GM21390 (cell line): ENCODE results near the gene NOLC1.
A peak's percentile ranks its signal among the peaks of the same experiment; 100 is the strongest.

Experiments used
- ATAC-seq: cut with Tn5 transposase; IDR thresholded peaks from one replicate; pipeline ENCODE4 v1.9.1; 2021; ENCODE audit not compliant: unreplicated experiment

NOLC1 gene

DNA sequence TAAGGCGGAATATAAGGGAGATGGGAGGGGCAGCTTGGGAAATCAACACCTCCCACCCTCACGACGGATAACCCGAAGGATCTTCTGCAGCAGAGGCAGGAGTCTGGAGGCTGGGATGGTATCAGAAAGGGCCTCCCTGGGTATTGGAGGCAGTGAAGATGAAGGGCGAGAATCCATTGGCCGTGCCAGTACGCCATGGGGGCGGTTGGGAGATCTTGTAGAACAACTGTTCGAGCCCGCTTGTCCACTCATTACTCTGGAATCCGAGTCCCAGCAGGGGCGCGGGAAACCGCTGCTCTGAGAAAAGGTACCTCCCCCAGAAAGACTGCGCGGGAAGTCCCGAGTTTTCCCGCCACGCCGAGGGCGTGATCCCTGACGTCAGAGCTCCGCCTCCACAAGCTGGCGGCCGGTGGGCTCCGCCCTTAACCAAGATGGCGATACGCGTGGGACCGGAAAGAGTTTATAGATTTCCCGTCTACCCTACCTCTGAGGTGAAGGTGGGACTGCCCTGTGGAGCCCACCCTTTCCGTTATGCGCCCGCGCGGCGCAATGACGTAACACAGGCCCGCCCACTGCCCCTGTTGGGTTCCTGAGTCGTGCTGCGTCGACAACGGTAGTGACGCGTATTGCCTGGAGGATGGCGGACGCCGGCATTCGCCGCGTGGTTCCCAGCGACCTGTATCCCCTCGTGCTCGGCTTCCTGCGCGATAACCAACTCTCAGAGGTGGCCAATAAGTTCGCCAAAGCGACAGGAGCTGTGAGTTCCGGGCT lies at the start of gene NOLC1:
TSS of gene NOLC1 (plus strand) at position 616 of the 771 bp plus-strand sequence. CDS start at position 638, 22 bp downstream.
- ATAC-seq, result peak; percentile 88

GRCh38 chr10:102102421-102102820 lies 49.8 kb upstream of the NOLC1 start:
- ATAC-seq, result no peak

DNA sequence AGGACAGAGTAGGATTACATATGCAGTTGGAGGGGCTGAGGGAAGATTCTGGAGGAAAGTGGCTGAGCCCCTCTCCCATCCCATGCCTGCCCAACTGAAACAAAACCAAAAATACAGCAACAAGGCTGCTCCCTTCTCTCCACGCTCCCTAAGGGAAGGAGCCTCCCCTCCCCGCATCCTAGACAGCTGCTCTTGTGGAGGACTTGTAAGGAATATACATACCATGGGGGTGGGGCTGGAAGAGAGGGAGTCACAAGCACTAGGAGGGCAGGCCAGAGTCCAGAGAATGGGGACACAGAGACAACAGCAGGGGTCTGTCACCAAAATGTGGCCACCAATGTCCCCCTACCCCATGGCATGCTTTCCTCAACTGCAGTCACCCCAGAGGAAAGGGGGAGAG lies 45.2 kb upstream of the NOLC1 start:
- ATAC-seq, result no peak

- no peak for ATAC-seq
Measured at GRCh38 chr10:102109166-102110116, 42.7 kb upstream of the NOLC1 start.

DNA sequence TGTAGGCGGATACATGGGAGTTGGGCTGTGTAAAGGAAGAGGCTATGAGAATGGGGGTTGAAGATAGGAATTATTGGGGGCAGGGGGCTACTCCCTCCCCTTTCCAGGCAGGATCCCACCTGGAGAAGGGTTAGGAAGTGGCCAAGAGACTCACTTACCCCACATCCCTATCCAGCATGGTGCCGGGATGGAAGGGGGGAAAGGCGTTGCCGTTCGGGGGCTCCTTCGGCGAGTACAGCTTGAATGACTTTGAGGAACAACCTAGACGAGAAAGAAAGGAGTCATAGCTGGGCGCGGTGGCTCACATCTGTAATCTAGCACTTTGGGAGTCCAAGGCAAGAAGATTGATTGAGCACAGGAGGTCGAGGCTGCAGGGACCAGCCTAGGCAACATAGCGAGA lies 40.9 kb upstream of the NOLC1 start:
- no peak for ATAC-seq

GRCh38 chr10:102112210-102112817 lies 39.9 kb upstream of the NOLC1 start:
- no peak for ATAC-seq

DNA sequence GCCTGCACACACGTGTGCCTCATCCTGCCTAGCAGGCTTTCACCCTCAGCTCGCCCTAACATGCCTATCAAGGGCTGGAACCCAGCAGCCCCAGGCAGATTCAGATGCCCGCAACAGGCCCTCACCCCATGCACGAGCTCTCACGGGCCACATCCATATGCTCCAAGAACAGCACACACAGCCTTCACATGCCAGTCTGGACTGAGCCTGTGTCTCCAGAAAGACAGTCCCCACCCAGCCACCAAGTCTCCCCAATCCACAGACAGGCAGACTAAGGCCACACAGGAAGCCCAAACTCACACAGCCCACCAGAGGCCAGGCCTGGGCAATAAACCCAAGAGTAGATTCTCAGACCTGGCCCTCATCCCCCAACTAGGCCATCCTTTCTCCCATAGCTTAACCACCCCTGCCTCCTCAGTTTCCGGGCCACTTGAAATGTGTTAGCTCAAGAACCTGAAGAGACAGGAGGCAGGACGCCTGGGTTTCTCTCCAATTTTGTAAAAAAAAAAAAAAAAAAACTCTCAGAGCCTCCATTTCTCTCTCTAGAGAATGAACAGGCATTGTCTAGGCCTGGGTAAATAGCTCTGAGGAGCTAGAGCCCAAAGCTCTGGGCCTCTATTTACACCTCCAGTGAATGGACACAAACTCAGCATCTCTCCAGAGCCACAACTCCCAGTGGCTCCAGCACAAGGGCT lies 38.8 kb upstream of the NOLC1 start:
- ATAC-seq, result no peak

DNA sequence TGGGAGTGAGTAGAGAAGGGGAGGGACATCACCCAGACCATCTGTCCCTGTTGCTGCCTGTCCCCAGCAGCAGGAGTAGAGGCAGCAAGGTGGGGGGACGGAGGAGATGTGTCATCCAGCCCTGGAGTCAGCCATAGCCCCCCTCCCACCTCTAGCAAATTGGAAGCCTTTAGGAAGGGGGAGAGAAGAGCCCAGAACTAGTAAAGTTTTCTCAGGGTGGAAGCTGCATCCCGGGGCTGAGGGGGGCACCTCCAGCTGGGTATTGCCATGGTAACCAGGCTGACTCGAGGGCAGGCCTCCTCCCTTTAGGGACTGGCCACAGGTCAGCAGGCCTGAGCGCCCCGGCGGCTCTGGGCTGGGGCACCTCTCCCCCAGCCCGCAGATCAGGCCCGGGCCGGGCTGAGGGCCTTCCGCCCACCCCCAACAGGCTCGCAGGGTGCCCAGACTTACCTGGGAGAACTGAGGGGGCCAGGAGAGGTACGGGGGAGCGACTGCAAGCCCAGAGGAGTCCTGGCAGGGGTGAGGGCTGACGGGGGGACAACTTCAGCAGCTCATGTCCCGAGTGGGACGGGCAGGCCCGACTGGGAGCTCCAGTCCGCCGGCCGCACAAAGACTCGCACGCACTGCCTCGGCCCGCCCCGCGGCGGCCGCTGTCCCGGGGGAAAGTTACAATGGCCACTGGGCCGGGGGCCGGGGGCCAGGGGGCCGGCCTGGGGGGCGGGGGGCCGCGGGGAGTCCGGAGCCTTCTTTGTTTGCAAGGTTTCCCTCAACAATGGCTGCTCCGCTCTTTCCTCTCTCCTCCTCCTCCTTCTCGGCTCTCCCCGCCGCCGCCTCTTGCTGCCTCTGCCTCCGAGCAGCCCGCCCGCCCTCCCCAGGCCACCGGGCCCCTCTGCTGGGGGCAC lies 38.0 kb upstream of the NOLC1 start:
- peak; percentile 14 for ATAC-seq

GRCh38 chr10:102114861-102115618 lies 37.1 kb upstream of the NOLC1 start:
- peak; percentile 63 for ATAC-seq

DNA sequence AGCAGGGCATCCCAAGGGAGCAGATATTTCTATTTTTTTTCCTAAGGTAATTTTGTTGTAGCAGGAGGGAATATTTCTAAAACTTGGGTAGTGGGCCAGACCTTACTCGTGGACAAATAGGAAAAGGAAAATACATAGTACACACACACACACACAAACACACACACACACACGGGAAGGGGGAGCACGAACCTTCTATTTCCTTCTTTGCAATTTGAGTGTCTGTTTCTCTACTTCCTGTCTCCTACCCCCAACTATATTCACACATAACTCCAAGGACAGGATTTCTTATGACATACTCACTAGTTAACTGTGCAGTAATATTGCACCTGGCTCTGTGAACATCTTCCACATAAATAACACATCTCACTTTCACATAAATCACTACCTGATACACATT lies 36.4 kb upstream of the NOLC1 start:
- ATAC-seq, result no peak

DNA sequence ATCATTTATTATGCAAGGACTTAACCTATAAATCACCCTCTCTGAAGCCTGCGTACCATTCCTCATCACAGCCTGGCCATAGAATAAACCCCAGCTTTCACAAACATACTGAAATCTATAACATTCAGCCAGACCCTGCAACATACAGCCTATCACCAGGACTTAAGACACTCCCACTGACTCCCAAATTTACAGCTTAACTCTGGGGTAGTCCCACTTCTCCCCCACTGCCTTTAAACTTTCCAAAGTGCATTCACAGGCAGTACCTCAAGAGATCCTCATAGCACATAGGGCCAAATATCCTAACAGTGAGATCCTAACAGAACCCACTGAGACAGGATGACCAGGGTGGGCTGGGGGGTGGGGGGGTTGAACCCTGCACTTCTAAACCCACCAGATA lies 35.5 kb upstream of the NOLC1 start:
- no peak for ATAC-seq

DNA sequence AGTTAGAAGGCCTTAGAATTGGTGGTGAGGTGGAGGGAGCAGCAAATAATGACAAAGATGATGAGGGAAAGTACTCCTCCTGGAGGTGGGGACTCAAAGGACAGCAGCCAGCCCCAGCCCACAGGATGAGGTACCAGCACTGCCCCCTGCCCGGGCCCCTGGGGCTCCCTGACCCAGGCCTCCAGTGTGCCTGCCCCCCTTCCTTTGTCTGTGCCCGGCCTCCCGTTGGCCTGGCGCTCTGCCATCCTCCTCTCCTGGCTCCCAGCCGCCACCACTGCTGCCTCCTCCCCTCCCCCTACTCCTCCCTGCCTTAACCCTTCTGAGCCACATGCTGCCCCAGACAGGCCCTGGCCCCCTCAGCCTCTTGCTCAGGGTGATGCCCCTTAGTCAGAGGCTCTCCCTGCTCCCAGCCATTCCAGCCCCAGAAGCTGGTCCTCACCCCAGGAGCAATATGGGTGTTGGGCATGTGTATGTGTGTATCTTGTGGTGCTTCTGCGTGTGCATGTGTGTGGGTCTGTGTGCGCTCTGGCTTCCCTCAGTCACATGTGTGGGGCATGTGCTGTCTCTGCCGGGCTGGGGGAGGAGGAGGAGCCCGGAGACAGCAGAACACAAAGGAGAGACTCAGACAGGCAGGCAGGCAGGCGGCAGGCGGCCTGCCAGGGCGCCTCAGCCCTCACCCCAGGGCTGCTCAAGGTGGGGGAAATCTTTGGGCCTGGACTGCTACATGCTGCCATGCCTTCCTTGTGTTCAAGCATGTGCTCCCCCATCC lies 34.6 kb upstream of the NOLC1 start:
- ATAC-seq, result no peak

GRCh38 chr10:102118867-102119266 lies 33.3 kb upstream of the NOLC1 start:
- ATAC-seq, result no peak

GRCh38 chr10:102119417-102120141 lies 32.6 kb upstream of the NOLC1 start:
- no peak for ATAC-seq

- peak; percentile 59 for ATAC-seq
Measured at GRCh38 chr10:102120142-102120990, 31.8 kb upstream of the NOLC1 start, which contains the start of gene LDB1. LDB1 (minus strand) TSS chr10:102120368; CDS start chr10:102120110, 258 bp downstream.

DNA sequence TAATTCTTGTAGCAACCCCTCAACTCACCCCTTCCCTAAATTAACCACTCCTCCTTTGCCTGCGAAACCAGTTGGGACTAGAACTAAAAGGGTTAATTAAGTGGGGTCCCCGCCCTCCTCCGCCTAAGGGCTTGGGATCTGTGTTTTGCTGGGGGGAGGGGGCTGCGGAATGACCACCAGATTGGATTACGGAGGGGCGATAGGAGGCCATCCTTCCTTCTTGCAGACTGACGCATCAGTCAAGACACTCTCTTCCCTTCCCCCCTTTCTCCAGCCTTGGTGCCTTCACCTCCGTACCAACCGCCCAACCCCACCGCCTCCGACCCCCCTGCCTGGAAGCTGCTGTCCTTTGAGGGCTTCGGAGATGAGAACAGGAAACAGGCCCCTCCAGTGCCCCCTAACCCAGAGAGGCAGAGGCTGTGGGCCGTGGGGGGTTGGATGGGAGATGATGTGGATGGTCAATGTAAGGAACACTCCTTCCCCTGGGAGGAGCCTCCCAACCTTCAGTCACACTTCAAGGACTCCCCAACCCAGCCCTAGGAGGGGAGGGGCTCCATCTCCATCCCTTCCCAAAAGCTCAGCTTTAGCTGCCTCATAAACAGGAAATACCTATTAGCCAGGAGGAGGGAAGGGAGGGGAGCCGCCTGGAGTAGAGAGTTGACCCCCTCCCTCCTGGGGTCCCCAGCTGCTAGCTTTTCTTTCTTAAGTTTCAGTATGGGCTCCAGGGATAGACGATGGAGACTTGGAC lies 31.0 kb upstream of the NOLC1 start:
- no peak for ATAC-seq
